ENCODE results near the gene ESYT2. TPM values are rescaled to one million over a fixed set of nuclear protein-coding genes. Genes with fewer than 3 reads are reported as not detected.
"Not testable (repeated sequence)": the region's sequence is repeated elsewhere in the genome, so short reads cannot be mapped to it uniquely, and the experiment has no call there.

The ESYT2 gene
- total and polyA plus RNA-seq, 2 donors (not counting 1 experiment from before 2014, with no cell fraction given): 66.0 to 93.0 TPM

DNA sequence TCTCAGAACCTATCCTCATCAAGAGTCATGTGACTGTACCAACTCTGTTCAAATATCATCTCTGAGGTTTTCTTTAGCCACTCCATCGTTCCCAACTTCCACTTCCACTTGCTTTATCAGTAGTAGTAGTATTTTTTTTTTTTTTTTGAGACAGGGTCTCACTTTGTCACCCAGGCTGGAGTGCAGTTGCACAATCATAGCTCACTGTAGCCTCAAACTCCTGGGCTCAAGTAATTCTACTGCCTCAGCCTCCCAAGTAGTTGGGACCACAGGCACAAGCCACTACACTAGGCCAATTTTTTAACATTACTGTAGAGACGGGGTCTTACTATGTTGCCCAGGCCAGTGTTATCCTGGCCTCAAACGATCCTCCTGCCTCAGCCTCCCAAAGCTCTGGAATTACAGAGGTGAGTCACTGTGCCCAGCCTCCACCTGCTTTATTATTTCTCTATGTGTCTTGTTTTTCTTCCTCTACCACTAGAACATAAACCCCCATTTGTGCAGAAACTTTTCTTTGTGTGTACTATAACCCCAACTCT lies 130.6 kb downstream of the ESYT2 start:
- no peaks in the 10 kb centered on the region for H3K36me3 ChIP-seq (ENCODE audit: control insufficient read depth, insufficient read depth, low read length)
- no peaks in the 10 kb centered on the region for H3K9me3 ChIP-seq (ENCODE audit: control insufficient read depth, insufficient read depth, low read depth, low read length)
- peaks cover 83% of the 10 kb centered on the region for H3K79me2 ChIP-seq (ENCODE audit: control insufficient read depth, insufficient read depth, low read length)
- peaks cover 5% of the 10 kb centered on the region for H3K4me1 ChIP-seq (ENCODE audit: control insufficient read depth, extremely low read depth, insufficient read depth, low read length)
- H3K4me3 ChIP-seq (replicated peaks in 1 of 4; ENCODE audit: control extremely low read depth in 1 of 4, insufficient read depth in 1 of 4, low read depth in 3 of 4, low read length in 4 of 4): no peak overlapping the region
- no peak overlapping the region for H2AFZ ChIP-seq (ENCODE audit: low read length)
- H3K27me3 ChIP-seq (ENCODE audit: control insufficient read depth, insufficient read depth, low read length): no peaks in the 10 kb centered on the region
- no peak overlapping the region for H3K27ac ChIP-seq (ENCODE audit: insufficient read depth, low read length)
- no peak for DNase-seq (ENCODE audit: low read depth in 2 of 2)
- H3K4me2 ChIP-seq (ENCODE audit: extremely low read depth, insufficient read depth, low read length): no peak overlapping the region
- H3K9ac ChIP-seq (ENCODE audit: insufficient read depth, low read length): no peak overlapping the region
- H4K20me1 ChIP-seq (ENCODE audit: control insufficient read depth, extremely low read depth, insufficient read depth, low read length): no peaks in the 10 kb centered on the region
- TF ChIP-seq, protein P1, sequence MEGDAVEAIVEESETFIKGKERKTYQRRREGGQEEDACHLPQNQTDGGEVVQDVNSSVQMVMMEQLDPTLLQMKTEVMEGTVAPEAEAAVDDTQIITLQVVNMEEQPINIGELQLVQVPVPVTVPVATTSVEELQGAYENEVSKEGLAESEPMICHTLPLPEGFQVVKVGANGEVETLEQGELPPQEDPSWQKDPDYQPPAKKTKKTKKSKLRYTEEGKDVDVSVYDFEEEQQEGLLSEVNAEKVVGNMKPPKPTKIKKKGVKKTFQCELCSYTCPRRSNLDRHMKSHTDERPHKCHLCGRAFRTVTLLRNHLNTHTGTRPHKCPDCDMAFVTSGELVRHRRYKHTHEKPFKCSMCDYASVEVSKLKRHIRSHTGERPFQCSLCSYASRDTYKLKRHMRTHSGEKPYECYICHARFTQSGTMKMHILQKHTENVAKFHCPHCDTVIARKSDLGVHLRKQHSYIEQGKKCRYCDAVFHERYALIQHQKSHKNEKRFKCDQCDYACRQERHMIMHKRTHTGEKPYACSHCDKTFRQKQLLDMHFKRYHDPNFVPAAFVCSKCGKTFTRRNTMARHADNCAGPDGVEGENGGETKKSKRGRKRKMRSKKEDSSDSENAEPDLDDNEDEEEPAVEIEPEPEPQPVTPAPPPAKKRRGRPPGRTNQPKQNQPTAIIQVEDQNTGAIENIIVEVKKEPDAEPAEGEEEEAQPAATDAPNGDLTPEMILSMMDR (conservative IDR thresholded peaks at IDR 0.05 in 1 of 2, IDR thresholded peaks at IDR 0.05 in 1 of 2; ENCODE audit: low read depth in 1 of 2, low read length in 2 of 2): no peak
- TF ChIP-seq EZH2 (IDR thresholded peaks at IDR 0.05; ENCODE audit: low read length, missing control alignments): no peak

DNA sequence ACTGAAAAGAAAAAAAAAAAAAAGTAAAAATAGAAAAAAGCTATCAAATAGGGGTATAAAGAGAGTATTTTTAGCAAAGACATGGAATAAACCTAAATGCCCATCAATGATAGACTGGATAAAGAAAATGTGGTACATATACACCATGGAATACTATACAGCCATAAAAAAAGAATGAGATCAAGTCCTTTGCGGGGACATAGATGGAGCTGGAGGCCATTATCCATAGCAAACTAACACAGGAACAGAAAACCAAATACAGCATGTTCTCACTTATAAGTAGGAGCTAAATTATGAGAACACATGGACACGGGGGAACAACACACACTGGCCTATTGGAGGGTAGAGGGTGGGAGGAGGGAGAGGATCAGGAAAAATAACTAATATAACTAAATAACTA lies 131.7 kb downstream of the ESYT2 start:
- H3K4me1 ChIP-seq (ENCODE audit: control insufficient read depth, extremely low read depth, insufficient read depth, low read length); DNase-seq (ENCODE audit: low read depth in 2 of 2); H3K27me3 ChIP-seq (ENCODE audit: control insufficient read depth, insufficient read depth, low read length); H4K20me1 ChIP-seq (ENCODE audit: control insufficient read depth, extremely low read depth, insufficient read depth, low read length); H3K4me3 ChIP-seq (replicated peaks in 1 of 4; ENCODE audit: control extremely low read depth in 1 of 4, insufficient read depth in 1 of 4, low read depth in 3 of 4, low read length in 4 of 4); H3K4me2 ChIP-seq (ENCODE audit: extremely low read depth, insufficient read depth, low read length); H3K27ac ChIP-seq (ENCODE audit: insufficient read depth, low read length); H2AFZ ChIP-seq (ENCODE audit: low read length); H3K9ac ChIP-seq (ENCODE audit: insufficient read depth, low read length); H3K9me3 ChIP-seq (ENCODE audit: control insufficient read depth, insufficient read depth, low read depth, low read length); H3K36me3 ChIP-seq (ENCODE audit: control insufficient read depth, insufficient read depth, low read length): not testable (repeated sequence)
- peaks cover 75% of the 10 kb centered on the region for H3K79me2 ChIP-seq (ENCODE audit: control insufficient read depth, insufficient read depth, low read length)

DNA sequence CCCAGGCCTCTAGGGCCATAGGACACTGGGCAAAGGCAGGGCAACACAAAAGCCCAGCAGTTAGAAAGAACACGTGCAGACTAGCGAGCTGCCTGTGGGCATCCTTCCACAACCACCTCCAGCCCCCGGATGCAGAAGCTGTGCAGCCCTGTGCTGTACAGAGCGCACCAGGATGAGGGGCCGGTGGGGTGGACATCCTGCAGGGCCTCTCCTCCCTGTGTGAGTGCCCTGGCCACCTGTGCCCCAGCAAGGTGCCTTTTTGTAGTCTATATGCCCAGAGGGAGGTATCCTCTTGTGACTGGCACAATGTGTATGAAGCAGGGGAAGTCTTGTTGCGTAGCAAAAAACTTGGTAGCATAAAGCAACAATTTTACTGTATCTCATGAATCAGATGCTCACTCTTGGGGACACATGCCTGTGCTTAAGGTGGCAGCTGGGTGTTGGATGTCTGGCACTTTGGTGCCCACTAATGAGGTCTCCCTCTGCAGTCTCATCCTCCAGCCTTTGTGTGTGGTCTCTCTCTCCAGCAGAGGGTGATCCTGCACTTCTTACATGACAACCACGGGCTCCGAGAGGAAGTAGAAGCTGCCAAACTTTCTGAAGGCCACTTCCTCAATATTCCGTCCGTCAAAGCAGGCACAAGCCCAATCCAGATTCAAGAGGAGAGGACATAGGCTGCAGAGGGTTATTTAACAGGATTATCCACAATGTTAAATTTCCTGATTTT lies 133.4 kb downstream of the ESYT2 start:
- H3K9me3 ChIP-seq (ENCODE audit: control insufficient read depth, insufficient read depth, low read depth, low read length): no peaks in the 10 kb centered on the region
- H3K4me1 ChIP-seq (ENCODE audit: control insufficient read depth, extremely low read depth, insufficient read depth, low read length): no peaks in the 10 kb centered on the region
- TF ChIP-seq, protein P1 (conservative IDR thresholded peaks at IDR 0.05 in 1 of 2, IDR thresholded peaks at IDR 0.05 in 1 of 2; ENCODE audit: low read depth in 1 of 2, low read length in 2 of 2): peak; percentile 59 to 82
- no peak for TF ChIP-seq EZH2 (IDR thresholded peaks at IDR 0.05; ENCODE audit: low read length, missing control alignments)
- H3K9ac ChIP-seq (ENCODE audit: insufficient read depth, low read length): no peak overlapping the region
- H3K27ac ChIP-seq (ENCODE audit: insufficient read depth, low read length): no peak overlapping the region
- peak; percentile 78 to 90 for DNase-seq (ENCODE audit: low read depth in 2 of 2)
- H3K4me3 ChIP-seq (replicated peaks in 1 of 4; ENCODE audit: control extremely low read depth in 1 of 4, insufficient read depth in 1 of 4, low read depth in 3 of 4, low read length in 4 of 4): no peak overlapping the region
- H3K4me2 ChIP-seq (ENCODE audit: extremely low read depth, insufficient read depth, low read length): peak overlapping the region; percentile 33
- no peaks in the 10 kb centered on the region for H3K36me3 ChIP-seq (ENCODE audit: control insufficient read depth, insufficient read depth, low read length)
- H2AFZ ChIP-seq (ENCODE audit: low read length): peak overlapping the region; percentile 42
- H4K20me1 ChIP-seq (ENCODE audit: control insufficient read depth, extremely low read depth, insufficient read depth, low read length): no peaks in the 10 kb centered on the region
- peaks cover 58% of the 10 kb centered on the region for H3K79me2 ChIP-seq (ENCODE audit: control insufficient read depth, insufficient read depth, low read length)
- no peaks in the 10 kb centered on the region for H3K27me3 ChIP-seq (ENCODE audit: control insufficient read depth, insufficient read depth, low read length)

All from fibroblast of lung (primary cell).